ENCODE data around the gene ERBB2. TPM values are rescaled to one million over a fixed set of nuclear protein-coding genes. Genes with fewer than 3 reads are reported as not detected.

ERBB2 gene
- polyA plus RNA-seq (2012; ENCODE audit: insufficient read depth, insufficient read length, low read depth): 2.5 TPM

GRCh38 chr17:39699818-39700147 lies at the start of gene ERBB2:
Gene ERBB2, plus strand, starts transcription at chr17:39700064. Its CDS starts 175 bp downstream, at chr17:39700239.
- H3K4me1 ChIP-seq: no peaks in the 10 kb centered on the region
- no peaks in the 10 kb centered on the region for H3K9me3 ChIP-seq
- H3K36me3 ChIP-seq: no peaks in the 10 kb centered on the region
- DNase-seq: no peak
- H3K27me3 ChIP-seq: peaks cover 47% of the 10 kb centered on the region
- TF ChIP-seq CTCF (IDR thresholded peaks at IDR 0.05; ENCODE audit: low read depth, low read length): no peak
- H3K4me3 ChIP-seq (ENCODE audit: low read depth, low read length): no peak within 1 kb of the TSS

- H3K9me3 ChIP-seq: no peaks in the 10 kb centered on the region
- DNase-seq: no peak
- H3K4me1 ChIP-seq: no peaks in the 10 kb centered on the region
- TF ChIP-seq CTCF (IDR thresholded peaks at IDR 0.05; ENCODE audit: low read depth, low read length): no peak
- no peaks in the 10 kb centered on the region for H3K27me3 ChIP-seq
- no peaks in the 10 kb centered on the region for H3K36me3 ChIP-seq
- no peak overlapping the region for H3K4me3 ChIP-seq (ENCODE audit: low read depth, low read length)
Observed at GRCh38 chr17:39650121-39650579, 49.7 kb upstream of the ERBB2 start.

- H3K4me3 ChIP-seq (ENCODE audit: low read depth, low read length): no peak overlapping the region
- TF ChIP-seq CTCF (IDR thresholded peaks at IDR 0.05; ENCODE audit: low read depth, low read length): no peak
- no peak for DNase-seq
- no peaks in the 10 kb centered on the region for H3K27me3 ChIP-seq
- no peaks in the 10 kb centered on the region for H3K9me3 ChIP-seq
- H3K36me3 ChIP-seq: no peaks in the 10 kb centered on the region
- H3K4me1 ChIP-seq: no peaks in the 10 kb centered on the region
Observed at GRCh38 chr17:39651923-39652586, 47.8 kb upstream of the ERBB2 start.

GRCh38 chr17:39652587-39653315 lies 47.1 kb upstream of the ERBB2 start:
- TF ChIP-seq CTCF (IDR thresholded peaks at IDR 0.05; ENCODE audit: low read depth, low read length): no peak
- H3K4me3 ChIP-seq (ENCODE audit: low read depth, low read length): no peak overlapping the region
- no peaks in the 10 kb centered on the region for H3K27me3 ChIP-seq
- H3K9me3 ChIP-seq: no peaks in the 10 kb centered on the region
- no peaks in the 10 kb centered on the region for H3K4me1 ChIP-seq
- no peak for DNase-seq
- H3K36me3 ChIP-seq: no peaks in the 10 kb centered on the region

GRCh38 chr17:39653316-39653661 lies 46.6 kb upstream of the ERBB2 start:
- DNase-seq: no peak
- H3K9me3 ChIP-seq: no peaks in the 10 kb centered on the region
- no peaks in the 10 kb centered on the region for H3K36me3 ChIP-seq
- H3K4me1 ChIP-seq: no peaks in the 10 kb centered on the region
- TF ChIP-seq CTCF (IDR thresholded peaks at IDR 0.05; ENCODE audit: low read depth, low read length): no peak
- H3K4me3 ChIP-seq (ENCODE audit: low read depth, low read length): no peak overlapping the region
- H3K27me3 ChIP-seq: no peaks in the 10 kb centered on the region
